ENCODE results near the gene OVOL2. TPM values are rescaled to one million over a fixed set of nuclear protein-coding genes. Genes with fewer than 3 reads are reported as not detected.

The OVOL2 gene
- total and polyA plus RNA-seq, 2 of the 8 experiments (the other 6 are each of a cell fraction or from before 2014, with no cell fraction given): 11.0 to 11.4 TPM

DNA sequence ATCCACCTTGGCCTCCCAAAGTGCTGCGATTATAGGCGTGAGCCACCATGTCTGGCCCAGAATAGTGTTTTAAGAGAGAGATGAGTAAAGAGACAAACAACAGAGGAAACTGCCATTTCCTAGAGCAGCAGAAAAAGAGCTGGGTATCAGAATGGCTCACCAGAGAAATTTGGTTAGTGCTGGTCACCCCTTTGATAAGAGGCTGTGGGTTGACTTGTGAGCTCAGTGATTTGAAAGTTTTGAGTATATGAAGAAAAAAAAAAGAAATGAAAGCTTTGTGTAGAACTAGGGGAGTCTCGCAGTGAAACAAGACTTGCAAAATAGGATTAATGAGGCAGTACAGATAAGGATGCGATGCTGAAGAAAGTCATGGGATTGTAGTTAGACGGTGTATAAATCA is 59.3 kb downstream of the OVOL2 start:
- no peaks in the 10 kb centered on the region for H3K27me3 ChIP-seq (replicated peaks in 1 of 4; ENCODE audit: control insufficient read depth in 3 of 4, extremely low read depth in 1 of 4, insufficient read depth in 3 of 4, low read length in 3 of 4)
- H2BK5ac ChIP-seq (ENCODE audit: low read depth, low read length): no peak overlapping the region
- H3K56ac ChIP-seq (replicated peaks; ENCODE audit: insufficient read length, low read depth, low read length): no peak overlapping the region
- ChIA-PET POLR2A (ENCODE audit: partially characterized antibody) (interaction anchor here (1.2 to 31.5 kb wide), 3 partner anchors 10 to 58 kb away, joined by 4 to 424 read pairs (median 4); partner anchors contain the start of genes MGME1 and SNX5), CTCF (ENCODE audit: partially characterized antibody) (interaction anchor here (0.6 to 1.5 kb wide), 6 partner anchors 9 to 343 kb away, joined by 3 read pairs; no protein-coding TSS in a partner anchor)
- H3K18ac ChIP-seq (ENCODE audit: extremely low read depth, low read length): no peak overlapping the region
- no peaks in the 10 kb centered on the region for H3K36me3 ChIP-seq (ENCODE audit: control insufficient read depth in 2 of 4, insufficient read depth in 4 of 4, low read length in 3 of 4)
- no peak overlapping the region for H3K9ac ChIP-seq (replicated peaks in 1 of 4; ENCODE audit: extremely low read depth in 1 of 4, low read depth in 3 of 4, low read length in 3 of 4)
- 90% methylated on average over 5 of the region's 5 CpGs; no CpG with 5 or more reads in 1 of the 2 experiments for WGBS, 2 experiments (ENCODE audit: extremely low coverage in 1 of 2, insufficient coverage in 1 of 2, insufficient read length in 1 of 2, insufficient replicate concordance in 2 of 2, low coverage in 1 of 2, low lambda C conversion rate in 2 of 2, missing lambda C conversion rate in 1 of 2)
- H3K14ac ChIP-seq (ENCODE audit: insufficient read length): no peak overlapping the region
- H3K4me3 ChIP-seq (ENCODE audit: extremely low read depth in 1 of 4, insufficient read depth in 2 of 4, low read depth in 3 of 4, low read length in 4 of 4): no peak overlapping the region
- H2BK15ac ChIP-seq (ENCODE audit: low read length): no peak overlapping the region
- no peak overlapping the region for H4K5ac ChIP-seq (ENCODE audit: insufficient read length, low read depth, low read length)
- H3K79me1 ChIP-seq (ENCODE audit: low read depth, low read length): no peaks in the 10 kb centered on the region
- no peak overlapping the region for H2BK120ac ChIP-seq (replicated peaks; ENCODE audit: low read depth, low read length)
- H3K23me2 ChIP-seq (ENCODE audit: low read depth, low read length): no peaks in the 10 kb centered on the region; the same call in 1 of the 2 replicates
- no peaks in the 10 kb centered on the region for H3K9me3 ChIP-seq (ENCODE audit: insufficient read depth in 2 of 2, low read depth in 1 of 2, low read length in 1 of 2)
- H3K79me2 ChIP-seq (ENCODE audit: control insufficient read depth in 1 of 2, insufficient read depth in 2 of 2, low read length in 2 of 2): no peaks in the 10 kb centered on the region
- H4K20me1 ChIP-seq (replicated peaks in 1 of 2; ENCODE audit: control insufficient read depth in 1 of 2, insufficient read depth in 2 of 2, low read length in 2 of 2): no peaks in the 10 kb centered on the region
- no peak overlapping the region for H2AK5ac ChIP-seq (ENCODE audit: low read depth, low read length)
- no peak for DNase-seq (ENCODE audit: low read depth in 1 of 2, low spot score in 2 of 2)
- no peak overlapping the region for H4K91ac ChIP-seq (replicated peaks; ENCODE audit: insufficient read length, low read length)
- H2BK12ac ChIP-seq (ENCODE audit: low read depth, low read length): no peak overlapping the region
- H2AFZ ChIP-seq (ENCODE audit: low read length): no peak overlapping the region
- no peak overlapping the region for H3K4me2 ChIP-seq (ENCODE audit: insufficient read depth in 1 of 2, low read depth in 2 of 2, low read length in 2 of 2)
- no peak overlapping the region for H3K4ac ChIP-seq (replicated peaks; ENCODE audit: insufficient read length, low read depth, low read length)
- H4K8ac ChIP-seq (ENCODE audit: extremely low read depth, insufficient read depth, low read length): no peak overlapping the region
- no peak overlapping the region for H2BK20ac ChIP-seq (ENCODE audit: low read length)
- no peak overlapping the region for H3K23ac ChIP-seq (ENCODE audit: insufficient read length)
- FAIRE-seq: no peak
- H3K27ac ChIP-seq (ENCODE audit: low read depth, low read length): no peak overlapping the region
- no peaks in the 10 kb centered on the region for H3K4me1 ChIP-seq (replicated peaks in 1 of 4; ENCODE audit: control insufficient read depth in 3 of 4, insufficient read depth in 4 of 4, low read length in 3 of 4)
- TF ChIP-seq EP300 (IDR thresholded peaks at IDR 0.05; ENCODE audit: borderline replicate concordance in 1 of 2, low read depth in 2 of 2, low read length in 2 of 2) (no peak), RNF2 (IDR thresholded peaks at IDR 0.05; ENCODE audit: borderline replicate concordance, low read depth, low read length, missing control alignments, poor library complexity, severe bottlenecking) (no peak), TEAD4 (IDR thresholded peaks at IDR 0.05; ENCODE audit: low read depth, low read length) (no peak), SP1 (IDR thresholded peaks at IDR 0.05; ENCODE audit: low read depth, low read length) (no peak), CTCF (IDR thresholded peaks at IDR 0.05; ENCODE audit: control extremely low read depth in 1 of 3, insufficient read depth in 1 of 3, low read depth in 1 of 3, low read length in 3 of 3) (no peak), BRCA1 (IDR thresholded peaks at IDR 0.05; ENCODE audit: low read depth, low read length) (no peak), SIX5 (IDR thresholded peaks at IDR 0.05; ENCODE audit: low read depth, low read length) (no peak), POU5F1 (IDR thresholded peaks at IDR 0.05; ENCODE audit: low read depth, low read length) (no peak), RXRA (IDR thresholded peaks at IDR 0.05; ENCODE audit: insufficient read depth, low read depth, low read length) (no peak), PHF8 (conservative IDR thresholded peaks at IDR 0.05; ENCODE audit: low read depth, low read length) (no peak)
